NCI-H2227 (cell line): Measurements from ENCODE around the gene TOR2A.

Experiments used
- DNase-seq: peaks from one replicate; lab custom pipeline; 2025; ENCODE audit not compliant: unreplicated experiment; lab: John Stamatoyannopoulos, UW

Gene TOR2A

GRCh38 chr9:127744398-127745110, 9.5 kb upstream of the TOR2A start:
- DNase-seq, result no peak

DNA sequence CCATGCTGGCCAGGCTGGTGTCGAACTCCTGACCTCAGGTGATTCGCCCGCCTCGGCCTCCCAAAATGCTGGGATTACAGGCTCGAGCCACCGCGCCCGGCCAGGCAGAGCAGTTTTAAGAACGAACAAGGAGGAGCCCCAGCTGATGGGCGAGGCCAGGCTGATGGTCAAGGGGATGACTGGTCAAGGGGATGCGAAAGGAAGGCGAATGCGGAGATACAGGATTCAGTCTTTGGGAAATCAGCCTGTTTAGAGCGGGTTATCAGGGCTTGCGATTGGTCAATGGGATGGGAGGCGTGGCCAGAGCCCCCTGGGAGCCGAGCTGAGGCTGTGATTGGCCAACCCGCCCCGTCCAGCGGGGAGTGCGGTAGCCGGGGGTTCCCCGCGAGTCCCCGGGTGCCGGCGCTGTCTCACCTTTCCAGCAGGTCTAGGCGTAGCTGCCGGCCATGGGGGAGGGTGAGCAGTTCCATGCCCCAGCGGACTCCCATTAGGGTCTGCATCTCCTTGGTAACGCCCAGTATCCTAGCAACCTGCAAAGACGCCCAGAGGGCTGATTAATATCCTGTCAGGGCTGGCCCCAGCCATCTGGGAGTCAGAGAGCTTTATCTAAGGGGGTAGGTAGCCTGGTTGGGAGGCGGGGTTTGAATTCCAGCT, 7.5 kb upstream of the TOR2A start:
- DNase-seq, result no peak

DNA sequence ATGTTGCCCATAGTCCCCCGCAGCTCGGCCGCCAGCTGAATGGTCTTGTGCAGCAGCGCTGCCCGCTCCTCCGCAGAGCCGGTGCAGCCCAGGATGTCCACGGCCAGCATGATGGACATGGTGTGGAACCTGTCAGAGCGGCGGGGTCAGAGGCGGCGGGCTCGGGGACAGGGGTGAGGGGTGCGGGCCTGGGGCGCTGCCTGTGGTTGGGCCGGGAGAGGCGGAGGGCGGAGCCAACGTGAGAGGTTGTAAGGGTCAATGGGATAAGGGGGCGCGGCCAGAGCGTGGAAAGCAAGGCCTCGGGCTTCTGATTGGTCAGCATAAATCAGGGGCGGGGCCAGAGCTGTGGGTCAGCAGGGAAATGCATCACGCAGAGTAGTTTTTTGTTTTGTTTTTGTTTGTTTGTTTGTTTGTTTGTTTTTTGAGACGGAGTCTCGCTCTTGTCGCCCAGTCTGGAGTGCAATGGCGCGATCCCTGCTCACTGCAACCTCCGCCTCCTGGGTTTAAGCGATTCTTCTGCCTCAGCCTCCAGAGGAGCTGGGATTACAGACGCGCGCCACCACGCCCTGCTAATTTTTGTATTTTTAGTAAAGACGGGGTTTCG, 6.8 kb upstream of the TOR2A start:
- DNase-seq, result no peak

DNA sequence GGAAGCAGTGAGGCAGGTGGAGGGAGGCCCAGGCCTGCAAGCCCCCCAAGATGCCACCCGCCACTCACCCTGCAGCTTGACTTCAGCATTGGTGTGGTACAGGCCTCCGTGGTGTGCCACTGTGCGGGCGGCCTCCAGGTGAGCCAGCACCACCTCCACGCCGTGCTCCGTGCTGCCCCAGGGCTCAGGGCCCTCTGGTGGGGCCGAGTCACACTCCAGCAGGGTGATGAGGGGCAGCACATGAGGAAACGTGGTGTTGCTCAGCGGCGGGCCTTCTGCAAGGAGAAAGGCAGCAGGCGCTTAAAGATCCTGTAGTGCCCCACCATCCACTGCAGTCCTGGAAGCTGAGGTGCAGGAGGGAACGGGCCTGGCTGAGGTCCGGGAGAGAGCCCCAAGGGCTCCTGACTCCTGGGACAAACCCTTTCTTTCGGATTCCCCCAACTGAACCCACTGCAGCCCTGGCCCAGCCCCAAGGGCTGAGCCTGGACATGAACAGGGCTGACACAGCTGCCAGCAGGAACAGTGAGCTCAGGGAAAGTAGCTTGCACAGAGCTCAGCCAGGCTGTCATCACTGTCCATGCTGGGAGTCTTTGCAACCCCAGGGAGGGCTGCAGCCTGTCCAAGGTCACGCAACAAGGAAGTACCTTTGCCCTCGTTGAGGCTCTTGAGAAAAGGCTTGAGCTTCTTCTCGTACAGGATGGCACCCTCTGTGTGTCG, 4.7 kb upstream of the TOR2A start:
- no peak for DNase-seq

- DNase-seq, result no peak
These were observed 3.6 kb upstream of the TOR2A start for GRCh38 chr9:127738666-127739065.

DNA sequence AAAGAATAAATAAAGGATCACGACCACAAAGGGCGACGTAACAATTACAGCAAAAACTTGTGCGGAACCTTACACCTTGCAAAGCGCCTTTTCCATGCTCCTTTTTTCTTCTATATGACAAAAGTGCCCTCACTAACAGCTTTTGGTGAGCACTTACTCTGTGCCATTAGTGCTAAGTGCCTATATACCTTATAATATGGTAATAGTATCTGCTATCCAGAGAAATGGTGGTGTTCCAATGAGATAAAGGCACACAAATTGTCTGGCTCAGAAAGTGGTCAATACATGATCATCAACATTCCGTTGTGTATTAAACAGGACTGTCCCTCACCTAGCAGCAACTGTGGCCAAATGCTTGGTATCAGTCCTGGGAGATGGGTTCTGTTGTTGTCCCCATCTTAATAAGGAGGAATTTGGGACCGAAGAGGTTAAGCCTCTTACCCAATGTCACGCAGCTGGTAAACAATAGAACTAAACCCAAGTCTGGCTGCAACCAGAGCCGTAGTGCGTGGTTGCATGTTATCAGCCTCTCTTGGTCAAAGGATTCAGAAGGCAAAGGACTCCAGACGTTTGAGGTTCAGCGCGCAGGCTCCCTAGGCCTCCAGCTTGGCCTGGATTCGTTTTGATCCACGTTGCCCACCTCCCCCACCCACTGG, 564 bp upstream of the TOR2A start:
- peak; percentile 27 for DNase-seq

- DNase-seq, result no peak
These were observed 797 bp downstream of the TOR2A start for GRCh38 chr9:127734247-127734746.

DNA sequence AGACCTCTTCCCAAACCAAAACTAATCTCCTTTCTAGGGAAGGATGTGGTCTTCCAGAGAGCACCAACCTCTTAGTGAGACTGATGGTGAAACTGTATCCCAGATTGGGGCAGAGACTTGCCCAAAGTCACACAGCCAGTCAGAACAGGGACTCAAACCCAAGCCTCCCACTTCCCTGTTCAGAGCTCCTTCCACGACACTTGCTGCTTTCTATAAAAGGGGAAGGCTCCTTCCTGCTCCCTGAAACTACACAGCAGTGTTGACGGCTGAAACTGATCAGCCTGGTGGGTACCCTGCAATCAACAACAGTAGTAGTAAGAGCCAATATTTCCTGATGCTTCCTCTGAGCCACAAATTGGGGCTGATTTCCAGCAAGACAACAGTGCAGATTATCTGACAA, 1.5 kb downstream of the TOR2A start:
- DNase-seq, result no peak

DNA sequence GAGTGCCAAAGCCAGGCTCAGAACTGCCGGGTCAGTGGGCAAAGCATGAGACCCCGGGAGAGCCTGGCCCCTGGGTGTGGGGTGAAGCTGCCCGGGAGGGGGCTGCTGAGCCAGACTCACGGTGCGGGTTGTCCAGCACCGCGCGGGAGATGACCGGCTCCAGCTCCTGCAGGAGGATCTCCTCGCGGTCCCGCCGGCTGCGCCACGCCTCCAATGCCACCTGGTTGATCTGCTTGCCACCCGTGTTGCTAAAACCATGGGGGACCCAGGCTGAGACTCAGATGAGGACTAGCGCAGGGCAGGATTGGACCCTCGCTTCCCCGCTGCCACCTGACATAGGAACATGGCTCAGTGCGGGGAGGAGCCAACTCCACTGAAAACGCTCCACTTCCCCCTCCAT, 2.6 kb downstream of the TOR2A start:
- DNase-seq, result no peak

- no peak for DNase-seq
These were observed 3.2 kb downstream of the TOR2A start for GRCh38 chr9:127731938-127732337.

DNA sequence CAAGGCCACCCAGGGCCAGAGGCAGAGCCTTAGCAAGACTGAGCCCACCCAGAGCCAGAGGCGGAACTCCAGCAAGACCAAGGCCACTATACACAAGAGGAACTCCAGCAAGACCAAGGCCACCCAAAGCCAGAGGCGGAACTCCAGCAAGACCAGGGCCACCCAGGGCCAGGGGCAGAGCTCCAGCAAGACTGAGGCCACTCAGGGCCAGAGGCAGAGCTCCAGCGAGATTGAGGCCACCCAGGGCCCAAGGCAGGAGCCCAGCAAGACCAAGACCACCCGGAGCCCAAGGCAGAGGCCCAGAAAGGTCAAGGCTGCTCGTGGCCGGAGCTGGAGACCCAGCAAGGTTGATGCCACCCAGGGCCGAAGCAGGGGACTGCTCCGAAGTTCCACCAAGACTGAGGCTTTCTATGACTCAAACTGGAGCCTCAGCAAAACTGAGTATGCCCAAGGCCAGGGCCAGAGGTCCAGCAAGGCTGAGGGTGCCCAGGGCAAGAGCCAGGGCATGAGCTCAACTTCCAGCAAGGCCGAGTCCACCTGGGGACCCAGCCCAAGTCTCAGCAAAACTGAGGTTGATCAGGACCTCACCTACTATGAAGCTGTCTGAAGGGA, 4.2 kb downstream of the TOR2A start:
- no peak for DNase-seq

DNA sequence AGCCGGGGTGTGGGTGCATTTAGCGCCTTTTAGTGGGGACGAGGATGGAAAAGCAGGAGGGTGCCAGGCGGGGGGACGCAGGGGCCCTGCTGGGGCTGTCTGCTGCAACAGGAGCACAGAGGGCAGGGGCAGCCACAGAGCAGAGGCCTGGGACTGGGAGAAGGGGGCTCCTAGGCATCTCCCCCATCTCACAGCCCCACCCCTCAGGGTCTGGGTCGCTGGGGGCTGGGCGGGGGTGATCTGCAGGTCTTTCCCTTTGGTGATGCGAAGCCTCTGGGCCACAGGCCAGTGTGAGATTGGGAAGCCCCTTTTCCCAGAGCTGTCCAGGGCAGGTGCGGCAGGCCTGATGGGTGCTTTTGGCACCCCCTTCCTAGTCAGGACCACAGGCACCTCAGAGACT, 4.8 kb downstream of the TOR2A start:
- no peak for DNase-seq

DNA sequence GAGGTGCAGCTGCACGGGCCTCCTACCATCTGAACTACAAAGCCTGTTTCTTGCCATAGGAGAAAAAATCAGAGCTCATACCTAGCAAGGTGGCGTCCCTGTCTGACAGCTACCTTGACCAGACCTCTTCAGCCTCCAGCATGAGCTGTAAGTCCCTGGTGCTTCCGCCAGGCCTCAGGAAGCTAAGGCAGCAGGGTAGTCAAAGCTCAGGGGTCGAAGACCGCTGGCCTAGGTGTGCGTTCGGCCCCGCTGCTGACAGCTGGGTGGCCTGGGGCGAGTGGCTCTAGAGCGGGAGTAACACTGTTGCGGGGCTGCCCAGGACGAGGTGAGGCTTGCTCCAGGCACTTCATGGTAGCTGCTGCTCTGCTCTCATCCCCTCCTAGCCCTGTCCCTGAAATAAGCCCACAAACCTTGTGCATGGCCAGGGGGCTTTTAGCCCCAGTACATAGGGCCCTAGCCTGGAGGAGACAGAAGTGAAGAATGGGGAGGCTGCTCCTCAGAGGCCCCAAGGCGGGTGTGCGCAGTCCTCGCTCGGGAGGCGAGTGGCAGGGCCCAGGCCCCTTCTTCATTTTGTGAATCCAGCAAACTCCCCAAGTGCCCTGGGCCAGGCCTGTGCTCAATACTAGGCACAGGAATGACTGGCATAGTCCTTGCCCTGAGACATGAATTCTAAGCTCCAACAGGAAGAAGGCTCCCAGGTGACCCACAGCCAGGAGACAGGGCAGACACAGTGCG, 5.4 kb downstream of the TOR2A start:
- no peak for DNase-seq

GRCh38 chr9:127728808-127729207, 6.3 kb downstream of the TOR2A start:
- no peak for DNase-seq

GRCh38 chr9:127726871-127727270, 8.2 kb downstream of the TOR2A start:
- DNase-seq, result no peak

DNA sequence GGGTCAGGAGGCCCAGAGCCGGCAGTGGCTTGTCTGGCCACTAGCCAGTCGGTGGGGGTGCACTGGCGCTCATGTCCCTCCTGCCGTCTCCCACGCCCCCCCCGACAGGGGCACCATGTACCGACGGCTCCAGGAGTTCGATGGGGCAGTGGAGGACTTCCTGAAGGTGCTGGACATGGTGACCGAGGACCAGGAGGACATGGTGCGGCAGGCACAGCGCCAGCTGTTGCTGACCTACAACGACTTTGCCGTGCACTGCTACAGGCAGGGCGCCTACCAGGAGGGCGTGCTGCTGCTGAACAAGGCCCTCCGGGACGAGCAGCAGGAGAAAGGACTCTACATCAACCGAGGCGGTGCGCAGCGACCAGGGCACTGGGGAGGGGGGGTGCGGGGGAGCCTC, 11.1 kb downstream of the TOR2A start:
- no peak for DNase-seq

GRCh38 chr9:127723444-127723843, 11.7 kb downstream of the TOR2A start:
- no peak for DNase-seq

DNA sequence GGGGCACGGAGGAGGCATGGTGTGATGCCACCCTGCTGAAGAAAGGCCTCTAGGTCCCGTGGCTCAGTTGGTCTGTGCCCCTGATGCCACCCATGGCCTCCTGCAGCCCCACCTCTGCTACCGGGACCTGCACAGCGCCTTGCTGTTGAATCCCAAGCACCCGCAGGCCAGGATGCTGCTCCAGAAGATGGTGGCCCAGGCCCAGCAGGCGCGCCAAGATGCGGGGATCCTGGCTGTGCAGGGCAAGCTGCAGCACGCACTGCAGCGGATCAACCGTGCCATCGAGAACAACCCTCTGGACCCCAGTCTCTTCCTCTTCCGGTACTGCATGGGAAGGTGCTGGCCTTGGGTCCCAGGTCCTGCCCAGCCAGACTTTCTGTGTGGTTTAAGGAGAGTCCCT, 12.1 kb downstream of the TOR2A start:
- no peak for DNase-seq

GRCh38 chr9:127722055-127722745, 12.9 kb downstream of the TOR2A start:
- DNase-seq, result no peak
